ENCODE results near the gene SPHKAP.

Gene SPHKAP

DNA sequence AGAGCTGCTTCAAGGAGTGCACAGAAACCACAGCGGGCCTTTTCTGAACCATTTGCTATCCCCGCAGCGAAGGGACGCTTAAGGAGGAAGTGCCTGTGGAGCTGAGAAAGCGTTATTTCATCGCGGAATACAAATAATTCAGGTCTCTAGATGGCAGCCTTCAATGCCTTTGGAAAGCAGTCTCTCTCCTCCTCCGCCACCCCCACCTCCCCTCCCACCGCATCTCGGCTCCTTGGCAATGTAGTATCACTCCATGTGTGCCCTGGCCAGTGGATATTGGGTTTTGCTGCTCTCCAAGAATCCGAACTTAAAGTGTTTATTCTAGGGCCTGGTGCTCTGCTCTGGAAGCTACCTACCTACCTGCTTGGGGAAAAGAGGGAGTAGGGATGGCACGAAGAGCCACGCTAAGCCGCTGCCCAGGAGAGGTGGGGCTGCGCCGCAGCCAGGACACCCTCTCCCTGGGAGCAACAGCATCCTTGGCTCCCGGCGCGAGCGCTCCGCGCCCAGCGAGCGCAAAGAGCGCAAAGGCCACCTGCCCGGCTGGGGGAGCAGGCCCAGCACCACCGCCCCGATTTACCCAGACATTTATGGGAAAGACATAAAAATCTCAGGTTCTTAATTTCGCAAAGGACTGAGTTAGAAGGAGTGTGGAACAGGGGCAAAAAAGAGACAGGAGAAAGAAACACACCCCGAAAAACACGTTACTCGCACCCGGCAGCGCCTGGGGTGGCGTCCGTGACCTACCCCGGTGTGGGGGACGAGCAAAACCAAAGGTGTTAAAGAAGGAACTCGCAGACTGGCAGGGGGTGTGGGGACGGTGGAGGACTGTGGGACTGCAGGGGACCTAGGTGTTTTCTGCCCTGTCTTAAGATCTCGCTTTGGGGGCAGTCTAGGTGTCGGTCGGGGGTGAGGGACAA is 1.0 kb downstream of the SPHKAP start:
- peak; percentile 95 for DNase-seq

GRCh38 chr2:228167290-228167689 is 14.2 kb downstream of the SPHKAP start:
- Histone ChIP-seq H3K18ac (ENCODE audit: low read length) (no peak overlapping the region), H3K4me2 (ENCODE audit: low read length) (no peak overlapping the region), H3K36me3 (ENCODE audit: control insufficient read depth, insufficient read depth, low read length) (no peaks in the 10 kb centered on the region), H2BK120ac (ENCODE audit: low read depth, low read length) (no peak overlapping the region), H3K9ac (ENCODE audit: low read length) (no peak overlapping the region), H3K56ac (ENCODE audit: low read length) (no peak overlapping the region), H3K79me1 (ENCODE audit: low read length) (no peaks in the 10 kb centered on the region), H3K23ac (ENCODE audit: low read length) (no peak overlapping the region), H3K27ac (ENCODE audit: low read depth, low read length) (no peak overlapping the region), H4K8ac (ENCODE audit: low read depth, low read length) (no peak overlapping the region), H3K27me3 (ENCODE audit: insufficient read depth, low read length, poor library complexity) (no peaks in the 10 kb centered on the region), H2BK15ac (replicated peaks; ENCODE audit: low read depth) (no peak overlapping the region), H3K4ac (ENCODE audit: low read depth, low read length) (no peak overlapping the region), H2AK5ac (ENCODE audit: low read length) (no peak overlapping the region), H3K4me3 (ENCODE audit: low read length) (no peak overlapping the region), H3K79me2 (ENCODE audit: control insufficient read depth, insufficient read depth, low read length) (no peaks in the 10 kb centered on the region), H4K5ac (ENCODE audit: low read length) (no peak overlapping the region), H3K4me1 (ENCODE audit: control insufficient read depth, low read depth, low read length) (no peaks in the 10 kb centered on the region), H2BK5ac (ENCODE audit: low read length) (no peak overlapping the region)
- WGBS (ENCODE audit: extremely low coverage, insufficient coverage, low lambda C conversion rate) = 100% methylated on average over 1 of the region's 4 CpGs
- no peak for DNase-seq

More for the DNA sequence above, 1.0 kb downstream of the SPHKAP start:
- Histone ChIP-seq H3K27ac (ENCODE audit: low read depth, low read length) (no peak overlapping the region), H3K56ac (ENCODE audit: low read length) (peak overlapping the region; percentile 84), H2BK5ac (ENCODE audit: low read length) (peak overlapping the region; percentile 59), H2AK5ac (ENCODE audit: low read length) (no peak overlapping the region), H3K4me2 (ENCODE audit: low read length) (peak overlapping the region; percentile 94), H4K8ac (ENCODE audit: low read depth, low read length) (no peak overlapping the region), H3K79me2 (ENCODE audit: control insufficient read depth, insufficient read depth, low read length) (no peaks in the 10 kb centered on the region), H3K18ac (ENCODE audit: low read length) (no peak overlapping the region), H3K79me1 (ENCODE audit: low read length) (no peaks in the 10 kb centered on the region), H3K9ac (ENCODE audit: low read length) (peak overlapping the region; percentile 70), H2BK15ac (replicated peaks; ENCODE audit: low read depth) (no peak overlapping the region), H4K5ac (ENCODE audit: low read length) (no peak overlapping the region), H3K27me3 (ENCODE audit: insufficient read depth, low read length, poor library complexity) (no peaks in the 10 kb centered on the region), H3K23ac (ENCODE audit: low read length) (peak overlapping the region; percentile 25), H2BK120ac (ENCODE audit: low read depth, low read length) (no peak overlapping the region), H3K4me1 (ENCODE audit: control insufficient read depth, low read depth, low read length) (peaks cover 3% of the 10 kb centered on the region), H3K4ac (ENCODE audit: low read depth, low read length) (no peak overlapping the region), H3K4me3 (ENCODE audit: low read length) (peak overlapping the region; percentile 34), H3K36me3 (ENCODE audit: control insufficient read depth, insufficient read depth, low read length) (no peaks in the 10 kb centered on the region)
- WGBS (ENCODE audit: extremely low coverage, insufficient coverage, low lambda C conversion rate) = no CpG with 5 or more reads among the region's 43 CpGs

GRCh38 chr2:228164718-228165117 is 16.8 kb downstream of the SPHKAP start:
- Histone ChIP-seq H4K5ac (ENCODE audit: low read length) (no peak overlapping the region), H3K9ac (ENCODE audit: low read length) (no peak overlapping the region), H2AK5ac (ENCODE audit: low read length) (no peak overlapping the region), H3K27me3 (ENCODE audit: insufficient read depth, low read length, poor library complexity) (no peaks in the 10 kb centered on the region), H3K4me2 (ENCODE audit: low read length) (no peak overlapping the region), H3K4me3 (ENCODE audit: low read length) (no peak overlapping the region), H4K8ac (ENCODE audit: low read depth, low read length) (no peak overlapping the region), H3K4ac (ENCODE audit: low read depth, low read length) (no peak overlapping the region), H3K23ac (ENCODE audit: low read length) (no peak overlapping the region), H2BK120ac (ENCODE audit: low read depth, low read length) (no peak overlapping the region), H3K79me2 (ENCODE audit: control insufficient read depth, insufficient read depth, low read length) (no peaks in the 10 kb centered on the region), H2BK15ac (replicated peaks; ENCODE audit: low read depth) (no peak overlapping the region), H3K27ac (ENCODE audit: low read depth, low read length) (no peak overlapping the region), H3K18ac (ENCODE audit: low read length) (no peak overlapping the region), H3K4me1 (ENCODE audit: control insufficient read depth, low read depth, low read length) (no peaks in the 10 kb centered on the region), H3K36me3 (ENCODE audit: control insufficient read depth, insufficient read depth, low read length) (no peaks in the 10 kb centered on the region), H3K79me1 (ENCODE audit: low read length) (no peaks in the 10 kb centered on the region), H3K56ac (ENCODE audit: low read length) (no peak overlapping the region), H2BK5ac (ENCODE audit: low read length) (no peak overlapping the region)
- no peak for DNase-seq
- WGBS (ENCODE audit: extremely low coverage, insufficient coverage, low lambda C conversion rate) = no CpG with 5 or more reads among the region's 3 CpGs

GRCh38 chr2:228157841-228158240 is 23.6 kb downstream of the SPHKAP start:
- DNase-seq = no peak
- H3K18ac ChIP-seq (ENCODE audit: low read length) = no peak overlapping the region
- no peak overlapping the region for H3K23ac ChIP-seq (ENCODE audit: low read length)
- H2BK120ac ChIP-seq (ENCODE audit: low read depth, low read length) = no peak overlapping the region
- no peaks in the 10 kb centered on the region for H3K79me2 ChIP-seq (ENCODE audit: control insufficient read depth, insufficient read depth, low read length)
- no peak overlapping the region for H3K27ac ChIP-seq (ENCODE audit: low read depth, low read length)
- H4K8ac ChIP-seq (ENCODE audit: low read depth, low read length) = no peak overlapping the region
- no peak overlapping the region for H3K4ac ChIP-seq (ENCODE audit: low read depth, low read length)
- H4K5ac ChIP-seq (ENCODE audit: low read length) = no peak overlapping the region
- no peaks in the 10 kb centered on the region for H3K36me3 ChIP-seq (ENCODE audit: control insufficient read depth, insufficient read depth, low read length)
- H3K79me1 ChIP-seq (ENCODE audit: low read length) = no peaks in the 10 kb centered on the region
- no peak overlapping the region for H3K9ac ChIP-seq (ENCODE audit: low read length)
- H3K4me2 ChIP-seq (ENCODE audit: low read length) = no peak overlapping the region
- no peak overlapping the region for H2BK15ac ChIP-seq (replicated peaks; ENCODE audit: low read depth)
- no peaks in the 10 kb centered on the region for H3K27me3 ChIP-seq (ENCODE audit: insufficient read depth, low read length, poor library complexity)
- H2BK5ac ChIP-seq (ENCODE audit: low read length) = no peak overlapping the region
- no peak overlapping the region for H3K56ac ChIP-seq (ENCODE audit: low read length)
- H3K4me1 ChIP-seq (ENCODE audit: control insufficient read depth, low read depth, low read length) = no peaks in the 10 kb centered on the region
- H3K4me3 ChIP-seq (ENCODE audit: low read length) = no peak overlapping the region
- H2AK5ac ChIP-seq (ENCODE audit: low read length) = no peak overlapping the region

DNA sequence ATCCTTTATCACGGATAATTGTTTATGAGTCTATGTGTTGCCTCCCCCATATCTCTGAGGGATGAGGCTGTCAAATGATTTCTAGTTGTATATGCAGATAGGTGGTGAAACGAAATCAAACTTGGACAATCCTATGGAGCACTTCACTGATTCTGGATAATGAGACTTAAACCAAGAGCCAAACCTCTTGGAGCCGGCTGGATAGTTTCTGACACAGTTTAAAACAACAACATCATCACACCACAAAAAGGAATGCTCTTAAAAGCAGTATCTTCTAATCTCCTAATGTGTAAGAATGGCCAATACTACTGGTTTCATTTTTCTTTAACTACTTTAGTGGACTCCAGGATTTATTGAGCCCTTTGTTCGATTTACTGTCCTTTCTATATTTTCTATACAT is 36.5 kb downstream of the SPHKAP start:
- no peak overlapping the region for H2BK5ac ChIP-seq (ENCODE audit: low read length)
- no peak overlapping the region for H2BK120ac ChIP-seq (ENCODE audit: low read depth, low read length)
- H3K4me2 ChIP-seq (ENCODE audit: low read length) = no peak overlapping the region
- no peak overlapping the region for H4K5ac ChIP-seq (ENCODE audit: low read length)
- H3K27me3 ChIP-seq (ENCODE audit: insufficient read depth, low read length, poor library complexity) = no peaks in the 10 kb centered on the region
- no peak overlapping the region for H3K56ac ChIP-seq (ENCODE audit: low read length)
- no peak overlapping the region for H3K4ac ChIP-seq (ENCODE audit: low read depth, low read length)
- no peaks in the 10 kb centered on the region for H3K79me2 ChIP-seq (ENCODE audit: control insufficient read depth, insufficient read depth, low read length)
- H2BK15ac ChIP-seq (replicated peaks; ENCODE audit: low read depth) = no peak overlapping the region
- H3K4me1 ChIP-seq (ENCODE audit: control insufficient read depth, low read depth, low read length) = no peaks in the 10 kb centered on the region
- H3K18ac ChIP-seq (ENCODE audit: low read length) = no peak overlapping the region
- no peak overlapping the region for H2AK5ac ChIP-seq (ENCODE audit: low read length)
- no peaks in the 10 kb centered on the region for H3K79me1 ChIP-seq (ENCODE audit: low read length)
- no peaks in the 10 kb centered on the region for H3K36me3 ChIP-seq (ENCODE audit: control insufficient read depth, insufficient read depth, low read length)
- no CpG with 5 or more reads among the region's 4 CpGs for WGBS (ENCODE audit: extremely low coverage, insufficient coverage, low lambda C conversion rate)
- H3K23ac ChIP-seq (ENCODE audit: low read length) = no peak overlapping the region
- H4K8ac ChIP-seq (ENCODE audit: low read depth, low read length) = no peak overlapping the region
- no peak overlapping the region for H3K27ac ChIP-seq (ENCODE audit: low read depth, low read length)
- H3K4me3 ChIP-seq (ENCODE audit: low read length) = no peak overlapping the region
- no peak for DNase-seq
- no peak overlapping the region for H3K9ac ChIP-seq (ENCODE audit: low read length)
